ENCODE data around the gene MAPK4.

GRCh38 chr18:50709193-50709592, 149.3 kb downstream of the MAPK4 start:
- TF ChIP-seq CTCF (IDR thresholded peaks at IDR 0.05; ENCODE audit: low read length) (peak; percentile 19; the same call in 1 of the 2 replicates), EZH2 (IDR thresholded peaks at IDR 0.05; ENCODE audit: borderline replicate concordance, low read length) (no peak)
